Tibial nerve (tissue), 4 donors: ENCODE data around the gene RTL5. TPM values are rescaled to one million over a fixed set of nuclear protein-coding genes. Genes with fewer than 3 reads are reported as not detected.

Experiments used
- DNase-seq, 2 donors: peaks; one replicate each; pipeline ENCODE4 v3.0.0-alpha.2; 2019; ENCODE audit warnings: low spot score in 2 of 2
- H3K27ac ChIP-seq, 4 donors: fragments of 200-600 bp; sonication (generic) in 3 of 4; one replicate each; pipeline ENCODE4 v1.5.1; 2017 to 2019; ENCODE audit warnings: mild to moderate bottlenecking in 1 of 4
- H3K27me3 ChIP-seq, 2 donors: fragments of 200-600 bp; sonication (generic) in 1 of 2; one replicate each; pipeline versions ENCODE4 v1.5.1 to v1.6.0; 2017 to 2019
- H3K36me3 ChIP-seq, 3 donors: fragments of 200-600 bp; sonication (generic); one replicate each; pipeline ENCODE4 v1.5.1; 2018 to 2019
- H3K4me1 ChIP-seq, 4 donors: fragments of 200-600 bp; sonication (generic) in 3 of 4; one replicate each; pipeline ENCODE4 v1.5.1; 2017 to 2019
- H3K4me3 ChIP-seq, 4 donors: fragments of 200-600 bp; sonication (generic) in 3 of 4; one replicate each; pipeline ENCODE4 v1.5.1; 2017 to 2019; ENCODE audit warnings: mild to moderate bottlenecking in 1 of 4, moderate library complexity in 1 of 4
- H3K9me3 ChIP-seq, 4 donors: fragments of 200-600 bp; sonication (generic) in 3 of 4; one replicate each; pipeline ENCODE4 v1.5.1; 2017 to 2019
- EP300 ChIP-seq, 2 donors: sonication (generic); formaldehyde crosslinking; IDR thresholded peaks; one replicate each; pipeline ENCODE4 v1.6.1; 2017; ENCODE audit warnings: antibody characterized with exemption in 2 of 2, mild to moderate bottlenecking in 1 of 2
- POLR2A ChIP-seq, 2 donors: fragments of 450-650 bp; IDR thresholded peaks; one replicate each; pipeline ENCODE4 v1.6.1; 2017; ENCODE audit warnings: antibody characterized with exemption in 2 of 2, mild to moderate bottlenecking in 2 of 2, moderate library complexity in 2 of 2
- WGBS, 2 donors: methylation state at CpG; one replicate each; pipeline ENCODE4 v1.1.5; 2018; 5-methylcytosine and 5-hydroxymethylcytosine counted together
- total RNA-seq, 4 donors: library from RNA; depleted of rRNA; stranded (reverse); fragments of >200 nt; gene quantifications; one replicate each; pipeline ENCODE4 v1.1.0, GENCODE V29; 2016
- TF ChIP-seq, protein P1 (sequence below), 5 experiments: fragments of 200-600 bp in 3 of 5; fragments of 450-650 bp in 2 of 5; sonication (generic) in 3 of 5; IDR thresholded peaks; one replicate each; pipeline ENCODE4 v1.5.1; 2016 to 2019; ENCODE audit warnings: antibody characterized with exemption in 5 of 5, mild to moderate bottlenecking in 3 of 5, moderate library complexity in 2 of 5

The RTL5 gene
- total RNA-seq, 4 donors from 2014 or later, result 6.5 to 14.7 (median 7.8) TPM

DNA sequence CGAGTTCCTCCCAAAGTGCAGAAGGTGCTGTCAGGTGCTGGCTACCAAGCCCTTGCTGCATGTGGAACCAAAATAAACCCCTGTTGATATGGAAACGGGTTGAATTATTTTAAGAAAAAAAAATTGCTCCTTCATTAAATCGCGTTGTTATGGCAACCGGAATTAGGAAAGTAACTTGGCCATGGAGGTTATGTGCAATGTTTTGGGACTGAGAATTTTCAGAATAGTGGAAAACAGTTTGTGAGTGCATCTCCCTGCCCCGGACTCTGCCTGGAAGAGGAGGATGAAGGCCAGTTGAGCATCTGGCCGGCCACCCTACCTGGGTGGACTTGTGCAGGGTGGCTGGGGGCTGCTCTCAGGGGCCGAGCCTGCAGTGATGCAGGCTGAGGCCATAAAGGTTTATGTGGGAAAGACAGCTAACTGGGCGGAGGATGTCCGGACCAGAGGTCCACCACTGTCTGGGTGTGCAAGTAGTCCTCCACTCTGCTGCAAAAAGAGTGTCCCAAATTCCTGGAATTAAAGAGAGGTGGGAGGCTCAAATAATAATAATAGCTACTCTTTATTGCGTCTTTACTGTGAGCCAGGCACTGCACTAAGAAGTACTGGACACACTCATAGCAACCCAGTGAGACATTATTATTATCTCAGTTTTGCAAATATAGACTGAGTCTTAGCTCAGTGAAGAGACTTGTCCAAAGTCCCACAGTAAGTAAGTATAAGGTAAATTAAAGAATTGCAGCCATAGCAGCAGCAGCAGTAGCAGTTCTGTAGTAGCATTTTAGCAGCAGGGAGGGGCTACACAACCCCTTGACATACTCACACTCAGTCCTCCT lies 20.6 kb downstream of the RTL5 start:
- TF ChIP-seq POLR2A (IDR thresholded peaks at IDR 0.05), result no peak
- TF ChIP-seq, protein P1, sequence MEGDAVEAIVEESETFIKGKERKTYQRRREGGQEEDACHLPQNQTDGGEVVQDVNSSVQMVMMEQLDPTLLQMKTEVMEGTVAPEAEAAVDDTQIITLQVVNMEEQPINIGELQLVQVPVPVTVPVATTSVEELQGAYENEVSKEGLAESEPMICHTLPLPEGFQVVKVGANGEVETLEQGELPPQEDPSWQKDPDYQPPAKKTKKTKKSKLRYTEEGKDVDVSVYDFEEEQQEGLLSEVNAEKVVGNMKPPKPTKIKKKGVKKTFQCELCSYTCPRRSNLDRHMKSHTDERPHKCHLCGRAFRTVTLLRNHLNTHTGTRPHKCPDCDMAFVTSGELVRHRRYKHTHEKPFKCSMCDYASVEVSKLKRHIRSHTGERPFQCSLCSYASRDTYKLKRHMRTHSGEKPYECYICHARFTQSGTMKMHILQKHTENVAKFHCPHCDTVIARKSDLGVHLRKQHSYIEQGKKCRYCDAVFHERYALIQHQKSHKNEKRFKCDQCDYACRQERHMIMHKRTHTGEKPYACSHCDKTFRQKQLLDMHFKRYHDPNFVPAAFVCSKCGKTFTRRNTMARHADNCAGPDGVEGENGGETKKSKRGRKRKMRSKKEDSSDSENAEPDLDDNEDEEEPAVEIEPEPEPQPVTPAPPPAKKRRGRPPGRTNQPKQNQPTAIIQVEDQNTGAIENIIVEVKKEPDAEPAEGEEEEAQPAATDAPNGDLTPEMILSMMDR (IDR thresholded peaks at IDR 0.05), result no peak
- TF ChIP-seq EP300 (IDR thresholded peaks at IDR 0.05), result no peak
- no peaks in the 10 kb centered on the region for H3K4me1 ChIP-seq
- DNase-seq, result no peak
- no peak overlapping the region for H3K4me3 ChIP-seq
- WGBS, 2 donors, result 78 to 85% methylated on average over 9 to 11 of the region's 11 CpGs
- H3K9me3 ChIP-seq, result no peaks in the 10 kb centered on the region
- no peaks in the 10 kb centered on the region for H3K36me3 ChIP-seq
- no peaks in the 10 kb centered on the region for H3K27me3 ChIP-seq
- H3K27ac ChIP-seq, result no peak overlapping the region

DNA sequence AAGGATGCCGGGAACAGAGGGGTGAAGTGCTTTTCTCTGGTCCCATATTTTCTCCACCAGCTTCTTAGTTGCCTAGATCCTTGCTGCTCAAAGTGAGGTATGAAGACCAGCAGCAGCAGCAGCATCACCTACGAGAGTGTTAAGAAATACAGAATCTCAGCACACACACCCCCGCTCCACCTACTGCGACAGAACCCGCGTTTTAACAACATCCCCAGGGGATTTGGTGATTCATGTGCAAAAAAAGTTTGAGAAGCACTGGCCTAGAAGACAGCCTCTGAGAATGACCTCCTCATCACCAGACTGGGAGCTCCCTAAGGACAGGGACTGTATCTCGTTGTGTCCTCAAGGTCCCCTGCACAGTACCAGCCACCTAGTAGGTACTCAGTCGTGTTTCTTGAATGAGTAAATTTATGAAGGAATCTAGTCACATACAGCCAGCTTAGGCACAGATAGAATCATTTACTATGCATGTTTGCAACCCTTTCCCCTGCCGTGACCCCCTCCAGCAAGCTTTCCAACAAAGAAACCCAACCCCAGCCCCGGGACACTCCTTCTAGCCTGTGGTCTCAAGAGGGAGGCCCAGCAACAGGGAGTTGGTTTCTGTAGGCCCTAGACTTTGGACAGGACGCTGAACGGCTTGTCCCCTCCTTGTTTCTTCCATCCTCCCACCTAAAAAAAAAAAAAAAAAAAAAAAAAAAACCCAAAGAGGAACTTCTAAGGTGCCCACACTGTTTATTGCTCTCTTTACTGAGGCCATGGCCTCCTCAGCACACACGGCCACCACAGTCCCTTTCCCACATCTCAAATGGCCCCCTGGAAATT lies 21.5 kb downstream of the RTL5 start:
- no peak for DNase-seq
- Histone ChIP-seq H3K4me3 (no peak overlapping the region), H3K36me3 (no peaks in the 10 kb centered on the region), H3K27me3 (no peaks in the 10 kb centered on the region), H3K4me1 (no peaks in the 10 kb centered on the region), H3K27ac (no peak overlapping the region), H3K9me3 (no peaks in the 10 kb centered on the region)
- WGBS, 2 donors, result 66 to 67% methylated on average over 11 to 13 of the region's 13 CpGs
- TF ChIP-seq, protein P1 (IDR thresholded peaks at IDR 0.05), result no peak
- TF ChIP-seq EP300 (IDR thresholded peaks at IDR 0.05) (no peak), POLR2A (IDR thresholded peaks at IDR 0.05) (no peak)

DNA sequence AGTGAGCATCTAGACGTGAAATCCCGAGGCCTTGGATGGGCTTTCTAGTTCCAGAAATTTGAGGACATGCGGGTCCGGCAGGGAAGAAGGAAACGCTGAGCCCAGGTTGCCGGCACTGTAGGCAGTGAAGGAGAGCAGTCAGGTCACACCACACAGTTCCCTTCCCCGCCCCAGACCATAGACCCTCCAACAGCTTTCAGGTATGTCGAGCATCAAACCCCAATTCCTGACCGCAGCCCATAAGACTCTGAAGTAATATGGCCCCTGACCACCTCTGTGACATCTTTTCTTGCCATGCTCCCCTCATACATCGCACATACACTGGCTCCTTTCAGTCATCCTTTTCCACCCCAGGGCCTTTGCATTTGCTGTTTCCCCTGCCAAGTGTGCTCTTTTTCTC lies 23.0 kb downstream of the RTL5 start:
- Histone ChIP-seq H3K27me3 (no peaks in the 10 kb centered on the region), H3K4me1 (no peaks in the 10 kb centered on the region), H3K9me3 (no peaks in the 10 kb centered on the region), H3K27ac (no peak overlapping the region), H3K36me3 (no peaks in the 10 kb centered on the region), H3K4me3 (no peak overlapping the region)
- DNase-seq, result no peak
- TF ChIP-seq, protein P1 (IDR thresholded peaks at IDR 0.05), result no peak
- TF ChIP-seq POLR2A (IDR thresholded peaks at IDR 0.05) (no peak), EP300 (IDR thresholded peaks at IDR 0.05) (no peak)
- WGBS, 2 donors, result 87 to 88% methylated on average over 4 to 10 of the region's 10 CpGs

DNA sequence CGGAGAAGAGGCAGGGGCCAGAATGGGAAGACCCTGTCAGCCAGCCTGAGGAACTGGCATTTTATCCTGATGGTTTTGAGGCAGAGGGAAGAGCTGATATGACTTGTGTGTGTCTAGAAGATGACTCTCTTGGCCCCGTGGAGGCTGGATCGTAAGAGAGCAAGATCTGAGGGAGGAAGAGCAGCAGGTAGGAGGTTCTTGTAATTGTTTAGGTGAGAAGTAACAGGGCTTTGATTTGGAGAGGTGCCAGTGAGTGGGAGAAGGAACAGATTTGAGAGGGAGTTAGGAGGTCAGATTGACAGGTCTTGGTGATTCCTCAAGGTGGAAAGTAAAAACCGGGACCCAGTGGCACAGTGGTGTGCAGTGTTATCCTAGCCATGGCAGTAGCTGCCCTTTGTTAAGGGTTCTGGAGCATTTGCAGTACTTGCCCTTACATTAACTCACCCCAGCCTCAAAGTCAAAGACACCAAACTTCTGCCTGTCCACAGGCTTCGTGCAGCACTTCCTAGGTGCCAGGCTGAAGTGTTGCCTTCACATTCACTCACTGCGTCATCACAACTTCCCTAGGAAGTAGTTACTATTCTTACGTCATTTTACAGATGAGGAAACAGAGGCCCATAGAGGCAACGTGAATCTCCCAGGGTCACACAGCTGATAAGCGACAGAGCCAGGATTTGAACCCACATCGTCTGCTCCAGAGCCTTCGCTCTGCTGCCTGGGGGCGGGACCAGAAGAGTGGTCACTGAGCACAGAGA lies 23.7 kb downstream of the RTL5 start:
- Histone ChIP-seq H3K27me3 (no peaks in the 10 kb centered on the region), H3K36me3 (no peaks in the 10 kb centered on the region), H3K4me1 (no peaks in the 10 kb centered on the region), H3K4me3 (no peak overlapping the region), H3K9me3 (no peaks in the 10 kb centered on the region), H3K27ac (no peak overlapping the region)
- no peak for TF ChIP-seq EP300 (IDR thresholded peaks at IDR 0.05)
- no peak for TF ChIP-seq POLR2A (IDR thresholded peaks at IDR 0.05)
- TF ChIP-seq, protein P1 (IDR thresholded peaks at IDR 0.05), result no peak
- 88% methylated on average over 10 to 12 of the region's 12 CpGs for WGBS, 2 donors
- no peak for DNase-seq
